A549 (cell line): Measurements from ENCODE around the gene CRISP2.
"Not testable (repeated sequence)": the region's sequence is repeated elsewhere in the genome, so short reads cannot be mapped to it uniquely, and the experiment has no call there.

Experiments
- CTCF ChIP-seq: fragments of >200 bp; sonication (Bioruptor Twin); formaldehyde crosslinking; IDR thresholded peaks from 3 replicates; pipeline ENCODE4 v1.5.1; 2016
- HMGXB4 ChIP-seq: fragments of 250-450 bp; sonication (Bioruptor Pico); IDR thresholded peaks from 2 replicates; pipeline ENCODE4 v1.5.0; 2021; ENCODE audit warnings: mild to moderate bottlenecking, moderate library complexity, borderline replicate concordance
- JUNB ChIP-seq: fragments of >200 bp; sonication (Bioruptor Twin); formaldehyde crosslinking; IDR thresholded peaks from 2 replicates; pipeline ENCODE4 v1.6.1; 2016
- POLR2A ChIP-seq: IDR thresholded peaks from 2 replicates; pipeline ENCODE4 v1.6.1; 2012; ENCODE audit warnings: mild to moderate bottlenecking, low read length
- TF ChIP-seq, protein P1 (sequence below): fragments of 200-600 bp; sonication (generic); IDR thresholded peaks from 2 replicates; pipeline ENCODE4 v1.6.1; 2016; ENCODE audit warnings: antibody characterized with exemption, mild to moderate bottlenecking, moderate library complexity
- TF ChIP-seq, protein P2 (sequence below): IDR thresholded peaks from 2 replicates; pipeline ENCODE4 v1.6.1; 2012

DNA sequence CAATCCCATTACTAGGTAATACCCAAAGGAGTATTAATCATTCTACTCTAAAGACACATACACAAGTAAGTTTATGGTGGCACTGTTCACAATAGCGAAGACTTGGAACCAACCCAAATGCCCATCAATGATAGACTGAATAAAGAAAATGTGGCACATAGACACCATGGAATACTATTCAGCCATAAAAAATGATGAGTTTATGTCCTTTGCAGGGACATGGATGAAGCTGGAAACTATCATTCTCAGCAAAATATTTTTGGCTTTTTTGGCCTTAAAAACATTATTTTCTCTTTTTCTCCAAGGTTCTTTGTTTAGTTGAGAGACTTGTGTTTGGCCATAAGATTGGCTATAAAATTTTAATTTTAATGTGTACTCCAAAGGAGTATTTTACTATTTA is 49.3 kb downstream of the CRISP2 start:
- not testable (repeated sequence) for TF ChIP-seq JUNB; POLR2A; CTCF; HMGXB4 (CRISPR knock-in tag)
- TF ChIP-seq, protein P1, sequence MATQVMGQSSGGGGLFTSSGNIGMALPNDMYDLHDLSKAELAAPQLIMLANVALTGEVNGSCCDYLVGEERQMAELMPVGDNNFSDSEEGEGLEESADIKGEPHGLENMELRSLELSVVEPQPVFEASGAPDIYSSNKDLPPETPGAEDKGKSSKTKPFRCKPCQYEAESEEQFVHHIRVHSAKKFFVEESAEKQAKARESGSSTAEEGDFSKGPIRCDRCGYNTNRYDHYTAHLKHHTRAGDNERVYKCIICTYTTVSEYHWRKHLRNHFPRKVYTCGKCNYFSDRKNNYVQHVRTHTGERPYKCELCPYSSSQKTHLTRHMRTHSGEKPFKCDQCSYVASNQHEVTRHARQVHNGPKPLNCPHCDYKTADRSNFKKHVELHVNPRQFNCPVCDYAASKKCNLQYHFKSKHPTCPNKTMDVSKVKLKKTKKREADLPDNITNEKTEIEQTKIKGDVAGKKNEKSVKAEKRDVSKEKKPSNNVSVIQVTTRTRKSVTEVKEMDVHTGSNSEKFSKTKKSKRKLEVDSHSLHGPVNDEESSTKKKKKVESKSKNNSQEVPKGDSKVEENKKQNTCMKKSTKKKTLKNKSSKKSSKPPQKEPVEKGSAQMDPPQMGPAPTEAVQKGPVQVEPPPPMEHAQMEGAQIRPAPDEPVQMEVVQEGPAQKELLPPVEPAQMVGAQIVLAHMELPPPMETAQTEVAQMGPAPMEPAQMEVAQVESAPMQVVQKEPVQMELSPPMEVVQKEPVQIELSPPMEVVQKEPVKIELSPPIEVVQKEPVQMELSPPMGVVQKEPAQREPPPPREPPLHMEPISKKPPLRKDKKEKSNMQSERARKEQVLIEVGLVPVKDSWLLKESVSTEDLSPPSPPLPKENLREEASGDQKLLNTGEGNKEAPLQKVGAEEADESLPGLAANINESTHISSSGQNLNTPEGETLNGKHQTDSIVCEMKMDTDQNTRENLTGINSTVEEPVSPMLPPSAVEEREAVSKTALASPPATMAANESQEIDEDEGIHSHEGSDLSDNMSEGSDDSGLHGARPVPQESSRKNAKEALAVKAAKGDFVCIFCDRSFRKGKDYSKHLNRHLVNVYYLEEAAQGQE = not testable (repeated sequence)
- TF ChIP-seq, protein P2, sequence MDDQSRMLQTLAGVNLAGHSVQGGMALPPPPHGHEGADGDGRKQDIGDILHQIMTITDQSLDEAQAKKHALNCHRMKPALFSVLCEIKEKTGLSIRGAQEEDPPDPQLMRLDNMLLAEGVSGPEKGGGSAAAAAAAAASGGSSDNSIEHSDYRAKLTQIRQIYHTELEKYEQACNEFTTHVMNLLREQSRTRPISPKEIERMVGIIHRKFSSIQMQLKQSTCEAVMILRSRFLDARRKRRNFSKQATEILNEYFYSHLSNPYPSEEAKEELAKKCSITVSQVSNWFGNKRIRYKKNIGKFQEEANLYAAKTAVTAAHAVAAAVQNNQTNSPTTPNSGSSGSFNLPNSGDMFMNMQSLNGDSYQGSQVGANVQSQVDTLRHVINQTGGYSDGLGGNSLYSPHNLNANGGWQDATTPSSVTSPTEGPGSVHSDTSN = not testable (repeated sequence)
